GM12873 (cell line): ENCODE results near the gene NEUROG1.

Experiments
- TF ChIP-seq, protein P1 (sequence below): IDR thresholded peaks from 2 replicates; pipeline ENCODE4 v1.5.1; 2012; ENCODE audit warnings: low read depth, mild to moderate bottlenecking, moderate library complexity, low read length, control low read depth; ENCODE audit not compliant: insufficient read depth; ENCODE audit errors: missing control alignments

NEUROG1 gene, protein sequence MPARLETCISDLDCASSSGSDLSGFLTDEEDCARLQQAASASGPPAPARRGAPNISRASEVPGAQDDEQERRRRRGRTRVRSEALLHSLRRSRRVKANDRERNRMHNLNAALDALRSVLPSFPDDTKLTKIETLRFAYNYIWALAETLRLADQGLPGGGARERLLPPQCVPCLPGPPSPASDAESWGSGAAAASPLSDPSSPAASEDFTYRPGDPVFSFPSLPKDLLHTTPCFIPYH

DNA sequence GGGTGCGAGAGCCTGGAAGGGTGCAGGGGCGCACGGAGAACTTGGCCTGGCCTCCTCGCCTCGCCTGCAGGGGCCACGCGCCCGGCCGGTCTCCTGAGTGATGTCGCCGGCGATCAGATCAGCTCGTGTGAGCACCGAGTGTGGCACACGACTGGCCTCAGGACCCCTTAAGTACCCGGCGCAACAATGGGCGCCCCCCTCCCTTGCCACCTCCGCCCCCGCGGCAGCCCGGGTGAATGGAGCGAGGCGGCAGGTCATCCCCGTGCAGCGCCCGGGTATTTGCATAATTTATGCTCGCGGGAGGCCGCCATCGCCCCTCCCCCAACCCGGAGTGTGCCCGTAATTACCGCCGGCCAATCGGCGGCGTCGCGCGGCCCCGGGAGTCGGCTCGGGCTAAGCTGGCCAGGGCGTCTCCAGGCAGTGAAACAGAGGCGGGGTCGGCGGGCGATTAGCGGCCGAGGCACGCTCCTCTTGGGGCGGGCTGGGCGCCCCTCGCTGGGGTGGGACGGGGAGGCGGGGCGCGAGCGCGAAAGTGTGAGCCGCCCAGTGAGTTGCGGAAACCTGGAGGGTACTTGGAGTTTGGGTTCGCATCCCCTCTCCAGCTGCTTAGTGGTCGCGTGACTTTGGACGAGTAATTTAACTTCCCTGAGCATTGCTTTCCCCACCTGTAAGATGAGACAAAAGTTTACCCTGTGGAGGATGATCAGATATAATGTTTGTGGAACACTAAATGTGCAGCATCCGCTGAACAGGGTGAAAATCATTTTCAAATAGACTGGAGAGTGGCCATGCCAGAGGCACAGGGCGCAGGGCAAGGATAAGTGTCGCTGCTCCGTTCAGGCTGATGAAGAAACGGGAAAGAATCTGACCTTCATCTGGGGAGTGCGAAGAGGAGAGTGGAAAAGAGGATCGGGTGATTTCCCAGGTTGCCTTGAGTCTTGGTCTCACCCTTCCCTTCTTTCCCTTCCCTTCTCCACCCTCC, at the start of gene NEUROG1:
NEUROG1 (minus strand) TSS at position 145 of the 982 bp plus-strand sequence. CDS start 274 bp downstream, outside the sequence.
- TF ChIP-seq, protein P1, sequence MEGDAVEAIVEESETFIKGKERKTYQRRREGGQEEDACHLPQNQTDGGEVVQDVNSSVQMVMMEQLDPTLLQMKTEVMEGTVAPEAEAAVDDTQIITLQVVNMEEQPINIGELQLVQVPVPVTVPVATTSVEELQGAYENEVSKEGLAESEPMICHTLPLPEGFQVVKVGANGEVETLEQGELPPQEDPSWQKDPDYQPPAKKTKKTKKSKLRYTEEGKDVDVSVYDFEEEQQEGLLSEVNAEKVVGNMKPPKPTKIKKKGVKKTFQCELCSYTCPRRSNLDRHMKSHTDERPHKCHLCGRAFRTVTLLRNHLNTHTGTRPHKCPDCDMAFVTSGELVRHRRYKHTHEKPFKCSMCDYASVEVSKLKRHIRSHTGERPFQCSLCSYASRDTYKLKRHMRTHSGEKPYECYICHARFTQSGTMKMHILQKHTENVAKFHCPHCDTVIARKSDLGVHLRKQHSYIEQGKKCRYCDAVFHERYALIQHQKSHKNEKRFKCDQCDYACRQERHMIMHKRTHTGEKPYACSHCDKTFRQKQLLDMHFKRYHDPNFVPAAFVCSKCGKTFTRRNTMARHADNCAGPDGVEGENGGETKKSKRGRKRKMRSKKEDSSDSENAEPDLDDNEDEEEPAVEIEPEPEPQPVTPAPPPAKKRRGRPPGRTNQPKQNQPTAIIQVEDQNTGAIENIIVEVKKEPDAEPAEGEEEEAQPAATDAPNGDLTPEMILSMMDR = no peak

DNA sequence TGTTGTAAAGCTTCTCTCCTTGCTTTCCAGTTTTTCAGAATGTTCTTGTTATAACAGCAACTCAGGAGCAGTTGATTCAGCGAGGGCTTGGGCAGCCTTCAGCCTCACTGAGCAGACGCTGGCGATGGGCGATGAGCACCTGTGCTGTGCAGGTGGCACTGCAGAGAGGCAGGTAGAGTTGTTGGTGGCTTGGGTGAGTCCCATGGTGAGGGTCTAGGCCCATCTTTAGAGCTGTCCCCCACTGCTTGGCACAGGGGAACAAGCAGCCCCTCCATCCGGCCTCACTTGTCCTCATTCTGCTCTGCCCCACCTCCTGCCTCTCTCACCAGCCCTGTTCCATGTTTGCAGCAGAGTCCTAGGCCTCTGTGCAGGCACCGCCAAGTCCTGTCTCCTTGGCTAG, 49.2 kb upstream of the NEUROG1 start:
- TF ChIP-seq, protein P1 = no peak

DNA sequence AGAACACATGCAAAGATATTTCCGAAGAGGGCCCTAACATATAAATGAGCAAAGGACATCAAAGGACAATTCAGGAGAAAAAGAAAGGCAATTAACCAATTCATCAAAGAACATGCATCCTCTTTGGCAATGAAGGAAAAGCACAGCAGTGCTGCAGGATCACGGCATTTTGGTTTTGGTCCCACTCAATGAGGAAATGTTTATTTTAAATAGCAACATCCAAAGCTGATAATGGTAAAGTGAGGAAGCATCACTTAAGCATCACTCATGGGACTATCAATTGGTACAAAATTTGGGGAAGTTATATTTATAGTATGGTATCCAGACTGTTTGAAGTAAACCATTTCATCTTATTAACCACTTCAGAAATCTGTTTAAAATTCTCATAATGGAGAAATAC, 48.5 kb upstream of the NEUROG1 start:
- TF ChIP-seq, protein P1 = no peak

DNA sequence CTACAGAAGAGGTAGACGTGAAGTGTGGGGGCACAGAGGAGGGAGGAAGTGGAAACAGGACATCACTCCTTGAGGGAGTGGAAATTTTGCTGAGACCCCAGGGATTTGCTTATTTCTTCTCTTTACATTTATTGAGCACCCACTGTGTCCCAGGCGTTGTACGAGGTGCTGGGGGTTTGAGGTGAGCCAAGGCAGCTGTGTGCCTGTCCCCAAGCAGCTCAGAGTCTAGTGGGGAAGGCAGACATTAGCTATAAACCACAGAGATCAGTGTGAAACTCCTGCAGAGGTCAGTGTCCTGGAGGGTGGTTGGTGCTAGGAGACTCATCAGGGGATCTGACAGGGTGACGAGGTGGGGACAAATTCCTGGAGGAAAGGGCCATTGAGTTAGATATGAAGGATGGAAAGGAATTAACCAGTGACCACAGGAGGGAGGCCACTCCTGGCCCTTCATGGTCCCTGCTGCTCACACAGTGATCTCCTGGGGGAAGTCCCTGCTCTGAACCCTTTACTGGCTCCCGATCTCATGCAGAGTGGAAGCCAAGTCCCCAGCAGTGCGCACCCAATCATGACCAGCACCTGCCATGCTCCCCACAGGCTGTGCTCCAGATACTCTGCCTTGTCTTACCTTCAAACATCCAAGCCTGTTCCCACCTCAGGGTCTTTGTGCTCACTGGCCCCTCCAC, 46.5 kb upstream of the NEUROG1 start:
- TF ChIP-seq, protein P1 = no peak

DNA sequence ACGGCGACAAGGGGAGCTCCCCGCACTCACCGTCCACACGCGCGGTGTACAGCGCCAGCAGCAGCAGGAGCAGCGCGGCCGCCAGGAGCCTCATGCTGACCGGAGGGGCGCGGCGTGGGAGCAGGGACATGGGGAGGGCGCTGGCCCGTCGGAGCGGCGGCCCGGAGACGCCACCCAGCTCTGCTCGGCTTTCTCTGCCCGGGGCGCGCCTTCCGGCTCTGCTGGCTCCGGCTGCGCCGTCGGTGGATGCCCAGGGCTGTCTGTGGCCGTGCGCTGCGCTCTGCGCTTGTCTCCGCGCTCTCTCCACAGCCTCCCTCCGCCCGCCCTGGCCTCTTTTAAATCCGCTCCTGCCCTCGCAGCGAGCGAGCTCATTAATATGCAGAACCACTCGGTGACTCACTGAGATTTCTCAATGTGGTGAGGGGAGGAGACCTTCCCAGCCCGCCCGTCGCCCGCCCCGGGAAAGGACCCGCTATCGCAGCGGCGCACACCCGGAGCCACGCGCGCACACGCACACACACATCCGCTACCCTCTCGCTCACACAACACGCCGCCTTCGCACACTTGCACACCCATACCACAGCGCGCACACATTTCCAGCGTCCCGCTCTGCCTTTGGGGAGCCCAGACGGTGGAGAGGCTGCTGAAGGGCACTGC, 43.0 kb upstream of the NEUROG1 start, which contains the start of gene CXCL14:
CXCL14 (minus strand) TSS at position 307 of the 657 bp plus-strand sequence; CDS start at position 94, 213 bp downstream.
- TF ChIP-seq, protein P1 = no peak

DNA sequence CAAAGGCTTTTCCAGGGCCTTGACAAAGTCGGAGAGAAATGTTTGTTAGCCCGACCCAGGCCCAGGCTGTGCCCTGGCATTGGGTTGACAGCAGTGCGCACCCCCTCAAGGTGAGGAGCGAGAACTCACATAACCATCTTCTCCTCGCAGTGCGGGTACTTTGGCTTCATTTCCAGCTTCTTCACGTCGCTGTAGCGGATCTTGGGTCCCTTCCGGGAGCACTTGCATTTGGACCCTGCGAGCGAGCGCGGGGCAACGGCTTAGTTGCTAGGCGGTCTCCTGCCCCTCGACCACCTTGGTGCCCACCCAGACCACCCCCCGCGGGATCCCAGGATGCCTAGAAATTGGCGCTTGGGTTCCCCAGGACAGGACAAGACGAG, 42.5 kb upstream of the NEUROG1 start:
- TF ChIP-seq, protein P1 = no peak
